Measurements from ENCODE around the gene RAB38. TPM values are rescaled to one million over a fixed set of nuclear protein-coding genes. Genes with fewer than 3 reads are reported as not detected.

The RAB38 gene
- total and polyA plus RNA-seq, 7 donors = 0.92 to 1.7 (median 1.2) TPM; not detected in 1

DNA sequence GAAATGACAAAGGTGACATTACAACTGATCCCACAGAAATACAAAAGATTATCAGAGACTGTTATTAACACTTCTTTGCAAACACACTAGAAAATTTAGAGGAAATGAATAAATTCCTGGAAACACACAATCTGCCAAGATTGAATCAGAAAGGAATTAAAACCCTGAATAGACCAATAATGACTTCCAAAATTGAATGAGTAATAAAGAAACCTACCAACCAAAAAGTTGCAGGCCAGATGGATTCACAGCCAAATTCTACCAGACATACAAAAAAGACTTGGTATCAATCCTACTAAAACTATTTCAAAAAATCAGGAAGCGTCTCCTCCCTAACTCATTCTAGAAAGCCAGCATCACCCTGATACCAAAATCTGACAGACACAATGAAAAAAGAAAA lies 17.2 kb downstream of the RAB38 start:
- Histone ChIP-seq H3K27ac (no peak overlapping the region), H3K4me1 (peaks cover 0 to 3% (median 0%) of the 10 kb centered on the region in 4 donors), H3K9me3 (peaks cover 0 to 4% (median 2%) of the 10 kb centered on the region in 4 donors), H3K36me3 (no peaks in the 10 kb centered on the region), H3K4me3 (no peak overlapping the region), H3K27me3 (no peaks in the 10 kb centered on the region)
- 96% methylated on average over 1 of the region's 1 CpG for WGBS, 2 donors
- TF ChIP-seq POLR2AphosphoS5 (IDR thresholded peaks at IDR 0.05) (no peak), POLR2A (IDR thresholded peaks at IDR 0.05) (no peak), EP300 (IDR thresholded peaks at IDR 0.05) (no peak)
- TF ChIP-seq, protein P1, sequence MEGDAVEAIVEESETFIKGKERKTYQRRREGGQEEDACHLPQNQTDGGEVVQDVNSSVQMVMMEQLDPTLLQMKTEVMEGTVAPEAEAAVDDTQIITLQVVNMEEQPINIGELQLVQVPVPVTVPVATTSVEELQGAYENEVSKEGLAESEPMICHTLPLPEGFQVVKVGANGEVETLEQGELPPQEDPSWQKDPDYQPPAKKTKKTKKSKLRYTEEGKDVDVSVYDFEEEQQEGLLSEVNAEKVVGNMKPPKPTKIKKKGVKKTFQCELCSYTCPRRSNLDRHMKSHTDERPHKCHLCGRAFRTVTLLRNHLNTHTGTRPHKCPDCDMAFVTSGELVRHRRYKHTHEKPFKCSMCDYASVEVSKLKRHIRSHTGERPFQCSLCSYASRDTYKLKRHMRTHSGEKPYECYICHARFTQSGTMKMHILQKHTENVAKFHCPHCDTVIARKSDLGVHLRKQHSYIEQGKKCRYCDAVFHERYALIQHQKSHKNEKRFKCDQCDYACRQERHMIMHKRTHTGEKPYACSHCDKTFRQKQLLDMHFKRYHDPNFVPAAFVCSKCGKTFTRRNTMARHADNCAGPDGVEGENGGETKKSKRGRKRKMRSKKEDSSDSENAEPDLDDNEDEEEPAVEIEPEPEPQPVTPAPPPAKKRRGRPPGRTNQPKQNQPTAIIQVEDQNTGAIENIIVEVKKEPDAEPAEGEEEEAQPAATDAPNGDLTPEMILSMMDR (IDR thresholded peaks at IDR 0.05) = no peak
- intact Hi-C loops (cut with DNase I) = no loop called here
- no peak for DNase-seq

DNA sequence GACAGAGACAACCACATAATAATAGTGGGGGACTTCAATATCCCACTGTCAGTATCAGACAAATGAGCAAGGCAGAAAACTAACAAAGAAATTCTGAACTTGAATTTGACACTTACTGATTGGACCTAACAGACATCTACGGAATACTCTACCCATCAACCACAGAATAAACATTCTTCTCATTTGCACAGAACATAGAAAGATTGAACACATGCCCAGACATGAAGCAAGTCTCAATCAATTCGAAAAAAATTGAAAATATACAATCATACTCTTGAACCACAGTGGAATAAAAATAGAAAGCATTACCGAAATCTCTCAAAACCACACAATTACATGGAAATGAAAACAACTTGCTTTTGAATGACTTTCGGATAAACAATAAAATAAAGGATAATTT lies 17.9 kb downstream of the RAB38 start:
- DNase-seq = no peak
- Histone ChIP-seq H3K4me3 (no peak overlapping the region), H3K36me3 (no peaks in the 10 kb centered on the region), H3K27ac (no peak overlapping the region), H3K9me3 (peaks cover 0 to 4% (median 2%) of the 10 kb centered on the region in 4 donors), H3K27me3 (no peaks in the 10 kb centered on the region), H3K4me1 (peaks cover 0 to 10% (median 2%) of the 10 kb centered on the region in 4 donors)
- intact Hi-C loops (cut with DNase I) = no loop called here
- no peak for TF ChIP-seq EP300 (IDR thresholded peaks at IDR 0.05)
- TF ChIP-seq, protein P1 (IDR thresholded peaks at IDR 0.05) = no peak
- TF ChIP-seq POLR2A (IDR thresholded peaks at IDR 0.05) = no peak
- no peak for TF ChIP-seq POLR2AphosphoS5 (IDR thresholded peaks at IDR 0.05)
- 81 to 84% methylated on average over 4 of the region's 4 CpGs for WGBS, 2 donors

DNA sequence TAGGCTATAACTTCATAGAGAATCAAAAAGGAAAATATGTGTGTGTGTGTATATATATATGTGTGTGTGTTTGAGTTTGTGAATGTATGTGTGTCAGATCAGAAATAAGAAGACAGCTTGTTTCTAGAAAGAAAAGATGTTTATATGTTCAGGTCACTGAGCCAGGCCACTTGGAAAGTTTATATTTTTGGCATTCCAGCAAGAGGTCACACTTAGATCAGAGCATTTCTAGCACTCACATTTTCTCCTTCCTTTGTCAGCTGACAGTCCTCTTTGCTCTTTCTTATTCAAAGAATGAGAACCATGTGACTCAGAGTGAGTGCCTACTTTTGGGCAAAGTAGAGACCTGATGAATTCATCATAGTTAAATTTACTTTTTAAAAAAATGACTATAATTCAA lies 22.9 kb downstream of the RAB38 start:
- intact Hi-C loops (cut with DNase I) = no loop called here
- H3K36me3 ChIP-seq = no peaks in the 10 kb centered on the region
- DNase-seq = no peak
- peaks cover 0 to 2% (median 0%) of the 10 kb centered on the region in 4 donors for H3K9me3 ChIP-seq
- no peaks in the 10 kb centered on the region for H3K27me3 ChIP-seq
- no peak overlapping the region for H3K27ac ChIP-seq
- no peak overlapping the region for H3K4me3 ChIP-seq
- TF ChIP-seq EP300 (IDR thresholded peaks at IDR 0.05) = no peak
- no peak for TF ChIP-seq POLR2A (IDR thresholded peaks at IDR 0.05)
- TF ChIP-seq, protein P1 (IDR thresholded peaks at IDR 0.05) = no peak
- H3K4me1 ChIP-seq = peaks cover 0 to 21% (median 5%) of the 10 kb centered on the region in 4 donors

DNA sequence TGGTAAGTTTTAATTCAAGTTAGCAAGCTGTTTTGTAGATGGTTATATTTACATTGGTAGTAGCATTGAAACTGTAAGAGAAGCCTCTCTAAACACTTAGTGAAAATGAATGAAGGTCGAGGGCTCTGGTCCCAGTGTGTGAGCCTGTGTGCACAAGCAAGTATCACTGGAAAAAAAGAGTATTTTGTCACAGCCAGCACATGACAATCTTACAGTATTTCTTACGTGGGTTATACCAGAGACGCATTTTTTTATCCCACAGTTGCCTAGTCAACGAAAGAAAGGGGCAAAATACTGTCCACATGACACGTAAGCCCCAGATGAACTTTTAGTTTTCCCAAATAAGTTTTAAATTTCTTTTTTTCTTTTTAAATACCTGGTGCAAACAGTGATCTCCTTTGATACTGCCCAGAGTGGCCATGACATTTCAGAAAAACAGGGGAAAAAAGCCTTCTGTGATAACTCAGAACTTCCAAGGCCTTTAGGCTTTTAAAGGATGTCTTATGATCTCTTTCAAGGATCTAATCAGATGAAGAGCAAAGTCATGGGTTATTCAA lies 23.5 kb downstream of the RAB38 start:
- H3K4me3 ChIP-seq = no peak overlapping the region
- no peak for TF ChIP-seq POLR2A (IDR thresholded peaks at IDR 0.05)
- no peak for TF ChIP-seq POLR2AphosphoS5 (IDR thresholded peaks at IDR 0.05)
- TF ChIP-seq, protein P1 (IDR thresholded peaks at IDR 0.05) = no peak
- TF ChIP-seq EP300 (IDR thresholded peaks at IDR 0.05) = no peak
- H3K27me3 ChIP-seq = no peaks in the 10 kb centered on the region
- H3K4me1 ChIP-seq = peaks cover 0 to 21% (median 5%) of the 10 kb centered on the region in 4 donors
- WGBS, 2 donors = 86 to 90% methylated on average over 5 of the region's 5 CpGs
- no peak for DNase-seq
- peaks cover 0 to 2% (median 0%) of the 10 kb centered on the region in 4 donors for H3K9me3 ChIP-seq
- H3K36me3 ChIP-seq = no peaks in the 10 kb centered on the region
- intact Hi-C loops (cut with DNase I) = no loop called here
- no peak overlapping the region for H3K27ac ChIP-seq

DNA sequence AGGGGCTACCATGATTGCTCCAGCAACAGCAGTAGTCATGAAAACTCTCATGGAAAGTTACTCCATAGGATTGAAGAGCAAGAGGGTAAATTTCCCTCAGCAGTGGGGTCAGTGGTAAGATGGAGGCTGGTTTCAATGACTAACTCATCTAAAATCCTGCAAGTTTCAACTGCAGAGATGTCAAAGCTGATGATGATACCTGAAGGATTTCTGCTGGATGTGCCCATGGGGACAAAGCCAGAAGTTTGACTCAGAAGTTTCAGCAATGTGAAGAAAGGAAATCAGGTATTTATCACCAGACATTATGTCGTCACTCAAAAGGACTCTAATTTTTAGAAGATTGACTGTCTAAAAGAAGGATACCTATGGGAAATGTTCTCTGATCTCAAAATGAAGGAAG lies 29.1 kb downstream of the RAB38 start:
- intact Hi-C loops (cut with DNase I) = no loop called here
- H3K27me3 ChIP-seq = no peaks in the 10 kb centered on the region
- H3K4me1 ChIP-seq = no peaks in the 10 kb centered on the region
- 98% methylated on average over 1 of the region's 1 CpG for WGBS, 2 donors
- DNase-seq = no peak
- TF ChIP-seq POLR2AphosphoS5 (IDR thresholded peaks at IDR 0.05) = no peak
- H3K9me3 ChIP-seq = no peaks in the 10 kb centered on the region
- H3K27ac ChIP-seq = no peak overlapping the region
- H3K4me3 ChIP-seq = no peak overlapping the region
- H3K36me3 ChIP-seq = no peaks in the 10 kb centered on the region
